GM19238 (cell line): ENCODE data around the gene C1QL1.
"Not testable (repeated sequence)": the region's sequence is repeated elsewhere in the genome, so short reads cannot be mapped to it uniquely, and the experiment has no call there.

Experiments
- DNase-seq: peaks from one replicate; pipeline ENCODE4 v3.0.0; 2011; ENCODE audit warnings: low spot score; ENCODE audit not compliant: insufficient read length

Gene C1QL1

DNA sequence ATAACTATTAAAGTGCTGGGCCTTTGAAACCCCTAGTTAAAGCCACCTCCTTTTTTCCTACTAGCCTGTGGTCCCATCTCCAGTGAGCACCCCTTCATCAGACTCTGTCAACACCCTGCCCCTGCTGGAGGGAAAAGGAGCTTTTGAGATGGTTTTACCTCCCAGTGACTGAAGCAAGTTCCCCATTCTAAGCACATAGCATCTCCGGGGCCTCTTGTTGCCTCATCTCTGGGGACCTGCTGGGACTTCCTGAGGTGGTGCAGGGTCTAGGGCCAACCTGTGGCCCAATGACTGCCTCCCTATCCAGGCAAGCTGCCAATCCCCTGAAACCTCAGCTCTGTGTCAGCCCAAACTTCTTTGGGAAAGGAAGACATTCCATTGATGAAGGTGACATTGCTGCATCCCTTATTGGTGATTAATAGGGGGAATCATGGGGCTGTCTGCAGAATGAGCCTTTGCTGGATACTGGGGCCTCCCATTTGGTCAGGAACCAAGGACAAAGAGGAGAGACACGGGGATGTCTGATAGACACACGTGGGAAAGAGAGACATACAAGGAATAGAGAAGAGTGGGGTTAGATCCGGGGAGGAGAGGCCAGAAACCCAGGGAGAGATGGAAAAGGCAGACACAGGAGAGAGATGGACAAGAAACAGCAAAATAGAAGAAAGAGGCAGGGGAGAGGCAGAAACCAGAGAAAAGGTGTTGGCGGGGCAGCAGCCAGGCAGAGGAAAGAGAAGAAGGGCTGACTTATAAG, 2.4 kb downstream of the C1QL1 start:
- DNase-seq = no peak

DNA sequence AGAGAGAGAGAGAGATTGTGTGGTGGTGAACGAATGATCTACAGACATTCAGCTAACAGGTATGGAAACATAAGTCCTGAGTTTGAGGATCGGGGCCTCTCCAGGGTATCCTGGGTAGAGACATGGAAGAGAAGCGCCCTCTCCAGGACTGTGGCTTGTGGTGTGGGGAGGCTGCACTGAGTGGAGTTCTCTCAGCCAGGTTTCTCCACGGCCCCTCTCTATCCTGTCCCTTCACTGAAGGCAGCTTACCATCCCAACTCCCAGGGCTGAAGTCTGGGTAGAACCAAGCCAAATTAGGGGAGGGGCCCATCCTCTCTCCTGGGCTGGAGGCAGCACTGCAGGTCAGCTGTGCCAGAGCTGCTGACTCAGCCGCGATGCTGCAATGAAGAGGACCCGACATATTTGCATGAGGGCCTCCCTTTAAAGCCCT, 6.2 kb downstream of the C1QL1 start:
- no peak for DNase-seq

- DNase-seq = no peak
Observed at GRCh38 chr17:44960691-44961090, 7.4 kb downstream of the C1QL1 start.

GRCh38 chr17:44959821-44960531, 8.1 kb downstream of the C1QL1 start:
- no peak for DNase-seq

GRCh38 chr17:44956998-44957981, 10.8 kb downstream of the C1QL1 start:
- DNase-seq = no peak

DNA sequence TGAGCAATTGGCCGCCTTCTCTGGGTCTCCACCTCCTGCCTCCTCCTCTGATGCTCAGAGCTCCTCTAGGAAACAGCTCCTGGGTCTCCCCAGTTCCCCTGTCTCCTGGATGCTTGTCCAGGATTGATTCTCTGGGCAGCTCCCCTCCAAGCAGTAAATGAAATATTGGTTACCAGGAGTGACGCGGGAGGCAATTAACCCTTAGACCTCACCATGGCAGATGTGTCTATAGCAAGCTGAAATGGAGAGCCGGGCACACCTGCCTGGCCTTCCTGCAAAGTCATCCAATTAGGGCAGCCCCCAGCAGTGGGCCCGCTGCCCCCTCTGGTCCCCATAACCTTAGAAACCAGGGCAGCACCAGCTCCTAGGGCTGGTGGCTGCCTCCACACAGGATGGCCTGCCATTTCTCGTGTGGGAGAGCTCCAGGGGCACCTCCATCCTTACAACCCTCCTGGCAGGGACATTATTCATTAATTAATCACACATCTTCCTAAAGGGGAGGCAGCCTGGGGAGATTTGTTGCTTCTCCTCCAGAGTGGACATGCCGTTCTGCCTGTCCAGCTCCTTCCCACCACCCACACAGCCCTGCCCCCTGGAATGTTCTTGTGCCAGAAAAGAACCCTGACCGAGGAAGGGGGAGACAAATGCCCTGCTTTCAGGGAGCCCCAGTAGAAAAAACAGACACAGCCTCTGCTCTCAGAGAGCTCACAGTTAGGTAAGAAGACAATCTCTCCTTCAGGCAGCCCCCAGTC, 12.3 kb downstream of the C1QL1 start:
- no peak for DNase-seq

GRCh38 chr17:44952946-44953475, 15.1 kb downstream of the C1QL1 start:
- DNase-seq = no peak

- DNase-seq = no peak
Observed at GRCh38 chr17:44948315-44948795, 19.7 kb downstream of the C1QL1 start.

GRCh38 chr17:44947461-44948314, 20.4 kb downstream of the C1QL1 start, which contains the start of gene KIF18B:
TSS of gene KIF18B (minus strand) at chr17:44947773. CDS start at chr17:44936344, 11,429 bp downstream.
- peak; percentile 95 for DNase-seq

GRCh38 chr17:44945652-44946051, 22.5 kb downstream of the C1QL1 start:
- not testable (repeated sequence) for DNase-seq

- DNase-seq = no peak
Observed at GRCh38 chr17:44942456-44942855, 25.6 kb downstream of the C1QL1 start.

- DNase-seq = no peak
Observed at GRCh38 chr17:44941712-44942331, 26.3 kb downstream of the C1QL1 start.

DNA sequence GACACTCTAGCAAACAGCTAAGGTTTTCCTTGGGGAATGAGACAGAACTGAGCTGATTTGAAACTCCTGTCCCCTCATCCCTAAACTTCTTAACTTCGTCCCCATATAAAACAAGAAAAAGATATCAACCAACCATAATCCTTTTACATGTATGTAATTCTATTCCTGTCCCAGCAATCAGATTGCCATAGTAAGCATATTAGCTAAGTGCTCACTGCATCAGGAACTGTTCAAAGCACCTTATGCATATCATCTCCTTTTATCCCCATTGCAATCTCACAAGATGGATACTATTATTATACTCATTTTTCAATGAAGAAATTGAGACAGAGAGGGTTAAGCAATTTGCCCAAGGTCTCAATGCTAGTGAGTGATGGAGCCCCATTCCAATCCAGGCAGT, 27.3 kb downstream of the C1QL1 start:
- DNase-seq = no peak

DNA sequence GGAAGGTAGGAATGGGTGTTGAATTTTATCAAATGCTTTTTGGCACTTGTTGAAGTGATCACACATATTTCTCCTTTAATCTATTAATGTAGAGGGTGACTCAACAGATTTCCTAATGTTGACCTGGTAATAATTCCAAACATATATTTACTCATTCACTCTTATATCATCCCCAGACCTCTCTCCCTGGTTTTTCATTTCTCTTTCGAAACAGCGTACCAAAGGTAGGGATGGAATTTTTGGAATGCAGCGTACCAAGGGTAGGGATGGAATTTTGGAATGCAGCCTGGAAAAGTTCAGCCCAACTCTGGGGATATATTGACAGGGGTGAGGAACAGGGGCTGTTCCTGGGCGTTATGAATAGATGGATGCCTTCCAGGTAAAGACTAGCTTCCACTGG, 27.8 kb downstream of the C1QL1 start:
- DNase-seq = no peak

DNA sequence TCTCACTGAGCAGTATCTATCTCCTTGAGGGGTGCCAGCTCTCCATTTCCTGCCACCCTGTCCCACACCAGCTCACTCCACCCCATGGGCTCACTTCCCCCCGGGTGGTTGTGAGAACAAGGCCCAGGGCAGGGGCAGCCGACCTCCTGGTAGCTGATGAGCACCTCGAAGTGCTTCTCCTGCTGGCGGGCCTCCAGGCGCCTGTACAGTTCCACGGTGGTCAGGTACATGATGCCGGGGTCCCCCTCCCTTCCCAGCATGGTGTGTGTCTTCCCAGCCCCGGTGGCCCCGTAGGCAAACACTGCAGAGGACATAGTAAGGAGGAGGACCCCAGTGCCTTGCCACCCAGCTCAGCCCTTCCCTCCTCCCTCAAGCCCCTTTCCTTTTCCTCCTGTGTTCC, 33.0 kb downstream of the C1QL1 start:
- no peak for DNase-seq

GRCh38 chr17:44934745-44935105, 33.4 kb downstream of the C1QL1 start:
- no peak for DNase-seq

DNA sequence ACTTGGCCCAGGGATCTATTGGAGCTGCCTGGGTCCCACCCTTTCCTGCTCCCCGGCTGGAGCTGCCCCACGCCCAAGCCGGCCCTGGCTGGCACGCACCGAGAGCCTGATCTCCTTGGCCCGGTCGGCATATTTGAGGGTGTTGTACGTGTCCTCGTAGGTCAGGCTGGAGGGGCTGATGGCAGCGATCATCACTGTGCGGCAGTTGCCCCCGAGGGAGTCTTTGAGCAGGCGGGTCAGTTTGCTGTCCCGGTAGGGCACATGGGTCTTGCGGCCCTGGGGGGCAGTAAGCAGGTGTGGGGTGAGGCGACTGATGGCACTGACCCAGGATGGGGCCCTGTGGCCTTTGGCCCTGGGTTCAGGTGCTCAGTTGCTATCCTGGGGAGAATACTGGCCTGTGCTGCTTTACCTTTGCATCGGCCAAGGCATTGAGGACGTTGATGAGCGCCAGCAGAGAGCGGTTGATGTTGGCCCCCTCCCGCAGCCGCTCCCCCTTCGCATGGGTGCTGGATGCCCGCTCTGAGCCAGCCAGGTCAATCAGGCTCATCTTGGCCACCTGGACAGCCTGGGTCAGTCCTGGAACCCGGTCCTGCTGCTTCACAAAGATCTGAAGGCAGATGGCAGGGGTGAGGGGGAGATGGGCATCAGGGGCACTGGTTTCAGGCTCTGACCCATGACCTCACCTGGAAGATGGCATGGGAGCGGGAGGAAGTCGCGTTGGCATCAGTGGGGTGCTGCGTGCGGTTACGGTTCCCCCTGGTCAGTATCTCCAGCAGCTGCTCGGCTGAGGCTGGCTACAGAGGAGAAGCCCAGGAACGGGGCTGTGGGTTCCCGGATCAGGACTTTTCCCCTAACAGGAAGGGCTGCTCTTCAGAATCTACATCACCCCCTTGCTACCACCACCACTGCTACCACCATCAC, 34.0 kb downstream of the C1QL1 start:
- no peak for DNase-seq

DNA sequence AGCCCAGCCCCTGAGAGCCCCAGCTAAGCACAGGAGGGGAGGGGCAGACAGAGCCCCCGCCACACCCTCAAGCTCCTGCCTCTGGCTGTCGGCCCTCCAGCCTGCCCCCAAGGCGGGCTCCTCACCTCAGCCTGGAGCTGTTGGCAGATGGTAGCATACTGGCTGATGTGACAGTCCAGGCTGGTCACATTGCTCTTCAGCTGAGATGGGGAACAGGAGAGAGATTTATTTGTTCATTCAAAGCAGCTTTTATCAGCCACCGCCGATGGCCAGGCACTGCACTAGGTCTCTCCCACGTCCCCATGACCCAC, 35.4 kb downstream of the C1QL1 start:
- no peak for DNase-seq
